Smooth muscle cell of the pulmonary artery (primary cell): Measurements from ENCODE around the gene P3H1. TPM values are rescaled to one million over a fixed set of nuclear protein-coding genes. Genes with fewer than 3 reads are reported as not detected.

Experiments
- total RNA-seq: library from RNA; depleted of rRNA; stranded (reverse); fragments of >200 nt; gene quantifications from 2 replicates; pipeline ENCODE4 v1.2.3, GENCODE V29; 2014

The P3H1 gene, protein sequence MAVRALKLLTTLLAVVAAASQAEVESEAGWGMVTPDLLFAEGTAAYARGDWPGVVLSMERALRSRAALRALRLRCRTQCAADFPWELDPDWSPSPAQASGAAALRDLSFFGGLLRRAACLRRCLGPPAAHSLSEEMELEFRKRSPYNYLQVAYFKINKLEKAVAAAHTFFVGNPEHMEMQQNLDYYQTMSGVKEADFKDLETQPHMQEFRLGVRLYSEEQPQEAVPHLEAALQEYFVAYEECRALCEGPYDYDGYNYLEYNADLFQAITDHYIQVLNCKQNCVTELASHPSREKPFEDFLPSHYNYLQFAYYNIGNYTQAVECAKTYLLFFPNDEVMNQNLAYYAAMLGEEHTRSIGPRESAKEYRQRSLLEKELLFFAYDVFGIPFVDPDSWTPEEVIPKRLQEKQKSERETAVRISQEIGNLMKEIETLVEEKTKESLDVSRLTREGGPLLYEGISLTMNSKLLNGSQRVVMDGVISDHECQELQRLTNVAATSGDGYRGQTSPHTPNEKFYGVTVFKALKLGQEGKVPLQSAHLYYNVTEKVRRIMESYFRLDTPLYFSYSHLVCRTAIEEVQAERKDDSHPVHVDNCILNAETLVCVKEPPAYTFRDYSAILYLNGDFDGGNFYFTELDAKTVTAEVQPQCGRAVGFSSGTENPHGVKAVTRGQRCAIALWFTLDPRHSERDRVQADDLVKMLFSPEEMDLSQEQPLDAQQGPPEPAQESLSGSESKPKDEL
- 198 and 210 TPM in 2 replicates for total RNA-seq

DNA sequence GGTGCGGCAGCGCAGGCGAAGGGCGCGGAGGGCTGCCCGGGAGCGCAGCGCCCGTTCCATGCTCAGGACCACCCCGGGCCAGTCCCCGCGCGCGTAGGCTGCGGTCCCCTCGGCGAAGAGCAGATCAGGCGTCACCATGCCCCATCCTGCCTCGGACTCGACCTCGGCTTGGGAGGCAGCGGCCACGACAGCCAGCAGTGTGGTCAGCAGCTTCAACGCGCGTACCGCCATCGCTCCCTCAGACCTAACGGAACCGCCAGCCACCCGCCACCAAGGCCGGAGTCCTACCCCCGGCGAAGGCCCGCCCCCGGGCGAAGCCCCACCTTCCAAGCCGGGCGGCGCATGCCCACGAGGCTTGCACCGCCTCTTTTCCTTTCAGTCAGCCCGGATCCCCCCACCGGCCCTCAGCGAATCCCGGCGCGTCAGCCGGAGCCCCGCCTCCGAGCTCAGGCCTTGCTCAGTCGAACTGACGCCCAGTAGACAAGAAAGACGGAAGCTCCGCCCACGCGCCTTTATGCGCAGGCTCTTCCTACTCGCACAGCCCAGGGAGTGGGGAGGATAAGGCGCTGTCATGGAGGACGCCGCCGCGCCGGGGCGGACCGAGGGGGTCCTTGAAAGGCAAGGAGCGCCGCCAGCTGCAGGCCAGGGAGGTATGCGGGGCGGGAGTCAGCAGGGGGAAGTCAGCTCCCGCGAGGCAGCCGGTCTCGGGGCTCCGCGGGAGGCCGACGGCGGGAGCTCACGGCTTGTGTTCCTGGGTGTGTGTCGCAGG, at the start of gene P3H1, which contains the start of gene C1orf50:
TSS of gene P3H1 (minus strand) at position 288 of the 769 bp plus-strand sequence. CDS start at position 231, 57 bp downstream.
TSS of gene C1orf50 (plus strand) at position 509 of the 769 bp plus-strand sequence. CDS start at position 572, 63 bp downstream.

DNA sequence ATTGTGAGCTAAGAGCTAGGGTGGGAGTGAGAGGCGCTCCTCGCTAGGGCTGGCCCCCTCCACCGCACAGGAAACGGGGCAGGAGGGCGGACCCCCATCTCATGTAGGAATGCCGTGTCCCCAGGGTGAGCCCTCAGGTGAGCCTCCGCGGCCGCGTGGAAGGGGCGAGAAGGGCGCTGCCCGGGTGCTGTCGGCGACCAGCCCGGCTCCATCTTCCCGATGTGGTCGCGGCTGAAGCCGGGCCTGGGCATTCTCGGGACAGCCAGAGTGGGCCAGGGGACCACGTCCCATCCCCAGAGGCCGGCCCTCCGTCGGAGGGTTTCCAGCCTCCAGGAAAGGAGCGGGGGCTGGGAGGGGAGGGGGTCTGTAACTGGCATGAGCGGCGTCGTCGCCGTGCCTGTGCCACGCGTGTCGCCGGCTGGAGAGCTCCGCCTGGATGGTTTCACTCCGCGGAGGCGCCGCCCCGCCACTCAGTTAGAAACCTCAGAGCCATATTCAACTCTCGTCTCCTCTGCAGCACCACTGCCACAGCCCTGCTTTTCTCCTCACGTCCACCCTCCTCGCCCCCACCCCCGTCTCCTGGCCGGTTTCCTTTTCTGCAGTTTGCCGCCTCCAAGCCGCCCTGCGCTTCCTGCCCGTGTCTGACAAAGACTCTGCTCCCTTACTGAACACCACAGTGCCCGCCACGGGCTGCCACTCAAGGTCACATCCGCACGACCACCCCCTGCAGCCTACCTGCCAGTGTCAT, 18.3 kb upstream of the P3H1 start, which contains the start of gene TMEM269:
TSS of gene TMEM269 (plus strand) at position 46 of the 748 bp plus-strand sequence. CDS start 4,903 bp downstream, outside the sequence.

DNA sequence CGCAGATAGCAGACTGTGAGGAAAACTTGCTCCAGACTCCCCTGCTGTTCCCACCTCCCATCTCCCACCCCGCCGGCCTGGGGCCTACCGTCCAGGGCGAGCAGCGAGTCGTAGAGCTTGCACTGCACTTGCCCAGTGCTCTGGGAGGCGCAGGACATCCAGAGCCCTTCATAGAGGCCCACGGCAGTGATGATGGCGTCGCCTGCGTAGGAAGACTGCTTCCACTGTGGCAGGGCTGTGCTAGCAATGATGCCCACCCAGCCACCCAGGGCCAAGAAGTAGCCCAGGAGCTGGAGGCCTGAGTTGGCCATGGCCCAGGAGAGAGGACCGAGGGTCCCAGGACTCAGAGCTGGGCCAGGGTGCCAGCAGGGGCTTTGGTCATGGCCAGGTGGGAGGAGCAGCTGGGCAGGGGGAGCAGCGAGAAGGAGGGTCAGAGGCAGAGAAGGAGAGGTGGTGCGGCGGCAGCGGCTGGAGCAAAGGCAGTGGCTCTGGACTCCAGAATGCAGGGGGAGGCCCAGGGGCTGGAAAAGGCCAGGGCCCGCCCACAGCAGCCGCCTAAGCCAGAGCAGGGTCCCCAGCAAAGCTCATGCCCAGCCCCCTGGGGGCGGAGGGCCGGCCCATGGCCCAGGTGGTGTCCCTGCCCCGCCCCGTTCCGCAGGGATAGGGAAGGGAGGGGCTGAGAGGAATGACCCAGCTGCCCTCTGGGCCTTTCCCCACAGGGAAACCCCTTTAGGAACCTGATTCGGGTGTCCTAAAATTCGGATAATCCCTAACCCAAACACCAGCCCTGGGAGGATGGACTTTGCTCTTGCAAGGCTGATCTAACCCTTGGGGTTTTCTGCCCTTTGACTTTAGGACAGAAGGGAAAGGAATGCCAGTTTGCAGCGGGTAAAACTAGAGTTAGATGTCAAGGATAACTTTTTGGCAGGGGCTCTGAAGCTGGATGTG, 26.8 kb downstream of the P3H1 start, which contains the start of gene CLDN19:
TSS of gene CLDN19 (minus strand) at position 484 of the 948 bp plus-strand sequence. CDS start at position 311, 173 bp downstream.

Other genes with a start within 250 kb of the P3H1 start
- 10.9 and 13.1 TPM in 2 replicates for gene PPIH, start 108.6 kb downstream of the P3H1 start, total RNA-seq
- 566 and 628 TPM in 2 replicates for gene YBX1, start 84.6 kb downstream of the P3H1 start, total RNA-seq
- not detected in 2 replicates for gene CLDN19, start 26.8 kb downstream of the P3H1 start, total RNA-seq
- gene C1orf50, start 221 bp upstream of the P3H1 start, total RNA-seq = 2.9 and 3.3 TPM in 2 replicates
- gene TMEM269, start 18.0 kb upstream of the P3H1 start, total RNA-seq = 0.03 and 0.07 TPM in 2 replicates
- 12.1 and 16.0 TPM in 2 replicates for gene ERMAP, start 50.1 kb upstream of the P3H1 start, total RNA-seq
- 5.9 and 8.3 TPM in 2 replicates for gene SVBP, start 50.4 kb upstream of the P3H1 start, total RNA-seq
- 7.8 and 8.1 TPM in 2 replicates for gene ZNF691, start 79.6 kb upstream of the P3H1 start, total RNA-seq
- gene SLC2A1, start 191.8 kb upstream of the P3H1 start, total RNA-seq = 264 and 749 TPM in 2 replicates